CD4-positive, alpha-beta T cell (primary cell): ENCODE data around the gene HELB. TPM values are rescaled to one million over a fixed set of nuclear protein-coding genes. Genes with fewer than 3 reads are reported as not detected.

Experiments
- ATAC-seq: fragments of 200-7000 bp; cut with Tn5 transposase; one replicate; pipeline ENCODE4 v1.10.0; 2022; ENCODE audit warnings: mild to moderate bottlenecking; ENCODE audit not compliant: poor library complexity
- CTCF ChIA-PET: fragments of 350-600 bp; sonication (Branson Sonifier 250); formaldehyde crosslinking; loops from one replicate; lab custom pipeline; 2021; ENCODE audit warnings: antibody characterized with exemption, inconsistent platforms; lab: Charles Lee
- POLR2A ChIA-PET: fragments of 350-600 bp; sonication (Branson Sonifier 250); formaldehyde crosslinking; loops from one replicate; lab custom pipeline; 2021; ENCODE audit warnings: antibody characterized with exemption, inconsistent platforms; lab: Charles Lee
- DNase-seq, 14 experiments: peaks; one replicate each; pipeline ENCODE4 v3.0.0-alpha.2; 2013 to 2020; ENCODE audit warnings: mixed read lengths in 2 of 14
- H3K27ac ChIP-seq, 2 donors: one replicate each; pipeline versions ENCODE4 v1.5.1 to v1.7.0; 2013; ENCODE audit warnings: low read length in 2 of 2, low read depth in 1 of 2, mild to moderate bottlenecking in 1 of 2
- H3K27me3 ChIP-seq, 2 experiments: 1 replicate in 1 of 2; 2 replicates in 1 of 2; pipeline versions ENCODE4 v1.6.1 to v1.7.0; 2013; ENCODE audit warnings: low read length in 2 of 2, control low read depth in 1 of 2, mild to moderate bottlenecking in 1 of 2, moderate library complexity in 1 of 2; ENCODE audit not compliant: insufficient read depth in 2 of 2, control insufficient read depth in 1 of 2
- H3K36me3 ChIP-seq: one replicate; pipeline ENCODE4 v1.6.1; 2013; ENCODE audit warnings: low read length, control low read depth; ENCODE audit not compliant: insufficient read depth
- H3K4me1 ChIP-seq: one replicate; pipeline ENCODE4 v1.6.1; 2013; ENCODE audit warnings: low read length, control low read depth; ENCODE audit not compliant: insufficient read depth
- H3K4me3 ChIP-seq: one replicate; pipeline ENCODE4 v1.5.1; 2013; ENCODE audit warnings: mild to moderate bottlenecking, low read length, moderate library complexity
- H3K9me3 ChIP-seq, 2 experiments: 1 replicate in 1 of 2; 2 replicates in 1 of 2; pipeline versions ENCODE4 v1.6.1 to v1.7.0; 2013; ENCODE audit warnings: low read length in 2 of 2, mild to moderate bottlenecking in 2 of 2, control low read depth in 1 of 2, moderate library complexity in 1 of 2; ENCODE audit not compliant: control insufficient read depth in 1 of 2, insufficient read depth in 1 of 2
- H3K27ac Mint-ChIP-seq: one replicate; pipeline ENCODE4 v1.8.0; 2020; ENCODE audit warnings: mixed read lengths
- H3K27me3 Mint-ChIP-seq: one replicate; pipeline ENCODE4 v1.8.0; 2021; ENCODE audit warnings: mixed read lengths
- H3K36me3 Mint-ChIP-seq: one replicate; pipeline ENCODE4 v1.8.0; 2021; ENCODE audit warnings: low read depth, mixed read lengths
- H3K4me1 Mint-ChIP-seq: one replicate; pipeline ENCODE4 v1.8.0; 2021; ENCODE audit warnings: low read depth, mixed read lengths
- H3K4me3 Mint-ChIP-seq: one replicate; pipeline ENCODE4 v1.8.0; 2020; ENCODE audit warnings: mild to moderate bottlenecking, mixed read lengths
- H3K9me3 Mint-ChIP-seq: one replicate; pipeline ENCODE4 v1.8.0; 2020; ENCODE audit warnings: mixed read lengths
- CTCF ChIP-seq: fragments of 200-600 bp; IDR thresholded peaks from one replicate; pipeline ENCODE4 v1.8.0; 2022; ENCODE audit warnings: antibody characterized with exemption, mild to moderate bottlenecking
- intact Hi-C, 2 experiments: fragments of 100-400 bp; cut with DNase I in 1 of 2; cut with micrococcal nuclease in 1 of 2; formaldehyde crosslinking; loops; one replicate each; pipeline versions ENCODE4 v1.15.1 to v1.9.0; 2023 to 2025; cut with DNase I, micrococcal nuclease
- total RNA-seq, 174 experiments: library from RNA in 2 of 174; stranded (reverse) in 2 of 174; gene quantifications; one replicate each; pipeline ENCODE4 v1.2.3 and lab custom pipeline; 2021 to 2026

Gene HELB
- total RNA-seq, 2 experiments from 2014 or later: 33.8 to 35.8 TPM

GRCh38 chr12:66331016-66331415, 28.7 kb downstream of the HELB start:
- H3K27ac ChIP-seq: no peak overlapping the region
- ChIA-PET POLR2A (no interaction called here), CTCF (no interaction called here)
- no peaks in the 10 kb centered on the region for H3K27me3 ChIP-seq
- peaks cover 3% of the 10 kb centered on the region for H3K4me1 ChIP-seq
- Mint-ChIP-seq H3K27ac (no peak overlapping the region), H3K36me3 (peaks cover 68% of the 10 kb centered on the region), H3K4me1 (peaks cover 28% of the 10 kb centered on the region), H3K9me3 (no peaks in the 10 kb centered on the region), H3K4me3 (no peak overlapping the region), H3K27me3 (no peaks in the 10 kb centered on the region)
- no peaks in the 10 kb centered on the region for H3K9me3 ChIP-seq
- H3K4me3 ChIP-seq: no peak overlapping the region
- DNase-seq (no peak), ATAC-seq (no peak)
- H3K36me3 ChIP-seq: peaks cover 65% of the 10 kb centered on the region
- TF ChIP-seq CTCF: no peak
- intact Hi-C loops: no loop called here

GRCh38 chr12:66331814-66332213, 29.5 kb downstream of the HELB start:
- Mint-ChIP-seq H3K4me3 (no peak overlapping the region), H3K27ac (peak overlapping the region; percentile 54), H3K9me3 (no peaks in the 10 kb centered on the region), H3K36me3 (peaks cover 65% of the 10 kb centered on the region), H3K4me1 (peaks cover 27% of the 10 kb centered on the region), H3K27me3 (no peaks in the 10 kb centered on the region)
- Histone ChIP-seq H3K27ac (no peak overlapping the region), H3K4me1 (peaks cover 3% of the 10 kb centered on the region), H3K27me3 (no peaks in the 10 kb centered on the region), H3K9me3 (no peaks in the 10 kb centered on the region), H3K36me3 (peaks cover 68% of the 10 kb centered on the region), H3K4me3 (no peak overlapping the region)
- ChIA-PET CTCF (no interaction called here), POLR2A (no interaction called here)
- no peak for DNase-seq
- TF ChIP-seq CTCF: no peak
- ATAC-seq: no peak
- intact Hi-C loops: no loop called here

- no peak for TF ChIP-seq CTCF
- no peaks in the 10 kb centered on the region for H3K27me3 Mint-ChIP-seq
- no peaks in the 10 kb centered on the region for H3K27me3 ChIP-seq
- peaks cover 4 to 11% of the 10 kb centered on the region in 2 experiments for H3K9me3 ChIP-seq
- H3K36me3 ChIP-seq: peaks cover 86% of the 10 kb centered on the region
- peaks cover 3% of the 10 kb centered on the region for H3K4me1 ChIP-seq
- DNase-seq (no peak), ATAC-seq (no peak)
- H3K4me3 ChIP-seq: no peak overlapping the region
- ChIA-PET POLR2A (interaction anchor here (0.6 to 1.5 kb wide), 2 partner anchors 10 to 35 kb away, joined by 3 to 5 read pairs; no protein-coding TSS in a partner anchor), CTCF (no interaction called here)
- peaks cover 14% of the 10 kb centered on the region for H3K4me1 Mint-ChIP-seq
- intact Hi-C loops: no loop called here
- H3K4me3 Mint-ChIP-seq: no peak overlapping the region
- no peak overlapping the region for H3K27ac Mint-ChIP-seq
- H3K9me3 Mint-ChIP-seq: peaks cover 6% of the 10 kb centered on the region
- peaks cover 34% of the 10 kb centered on the region for H3K36me3 Mint-ChIP-seq
- H3K27ac ChIP-seq: no peak overlapping the region
Measured at GRCh38 chr12:66335746-66336145, 33.5 kb downstream of the HELB start.
